ENCODE results near the gene RARB.

DNA sequence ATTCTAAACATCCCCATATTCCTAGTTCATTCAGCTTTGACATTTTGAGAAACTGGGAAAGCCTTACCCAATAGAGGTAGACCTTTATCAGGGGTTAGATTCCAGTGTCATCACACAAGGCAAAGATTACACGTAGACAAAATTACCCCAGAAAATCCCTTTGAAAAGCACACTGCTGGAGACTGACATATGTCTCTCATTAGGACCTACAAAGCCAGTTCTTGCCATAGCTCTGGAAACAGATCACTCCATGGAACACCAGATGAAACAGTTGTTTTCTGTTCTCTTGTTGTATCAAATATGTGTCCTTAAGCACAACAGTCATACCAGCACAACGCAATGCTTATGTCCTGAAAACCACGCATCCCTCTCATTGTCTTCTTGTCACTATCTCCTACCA, 44.7 kb downstream of the RARB start:
- no peak for TF ChIP-seq EZH2phosphoT487 (IDR thresholded peaks at IDR 0.05; ENCODE audit: borderline replicate concordance, low read length)
- TF ChIP-seq, protein P1, sequence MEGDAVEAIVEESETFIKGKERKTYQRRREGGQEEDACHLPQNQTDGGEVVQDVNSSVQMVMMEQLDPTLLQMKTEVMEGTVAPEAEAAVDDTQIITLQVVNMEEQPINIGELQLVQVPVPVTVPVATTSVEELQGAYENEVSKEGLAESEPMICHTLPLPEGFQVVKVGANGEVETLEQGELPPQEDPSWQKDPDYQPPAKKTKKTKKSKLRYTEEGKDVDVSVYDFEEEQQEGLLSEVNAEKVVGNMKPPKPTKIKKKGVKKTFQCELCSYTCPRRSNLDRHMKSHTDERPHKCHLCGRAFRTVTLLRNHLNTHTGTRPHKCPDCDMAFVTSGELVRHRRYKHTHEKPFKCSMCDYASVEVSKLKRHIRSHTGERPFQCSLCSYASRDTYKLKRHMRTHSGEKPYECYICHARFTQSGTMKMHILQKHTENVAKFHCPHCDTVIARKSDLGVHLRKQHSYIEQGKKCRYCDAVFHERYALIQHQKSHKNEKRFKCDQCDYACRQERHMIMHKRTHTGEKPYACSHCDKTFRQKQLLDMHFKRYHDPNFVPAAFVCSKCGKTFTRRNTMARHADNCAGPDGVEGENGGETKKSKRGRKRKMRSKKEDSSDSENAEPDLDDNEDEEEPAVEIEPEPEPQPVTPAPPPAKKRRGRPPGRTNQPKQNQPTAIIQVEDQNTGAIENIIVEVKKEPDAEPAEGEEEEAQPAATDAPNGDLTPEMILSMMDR (conservative IDR thresholded peaks at IDR 0.05; ENCODE audit: low read depth, low read length), result no peak
- no peak for TF ChIP-seq EZH2 (IDR thresholded peaks at IDR 0.05; ENCODE audit: low read length, unreplicated experiment)

Data from PC-3 (cell line).